SJSA1 (cell line): Measurements from ENCODE around the gene ATP6V0E1. TPM values are rescaled to one million over a fixed set of nuclear protein-coding genes. Genes with fewer than 3 reads are reported as not detected.
"Not testable (repeated sequence)": the region's sequence is repeated elsewhere in the genome, so short reads cannot be mapped to it uniquely, and the experiment has no call there.

Source experiments
- DNase-seq, 2 experiments: peaks; one replicate each; pipeline ENCODE4 v3.0.0-alpha.2; 2015 to 2020; ENCODE audit warnings: low spot score in 2 of 2, low read depth in 1 of 2
- H3K27ac ChIP-seq: fragments of 250-450 bp; sonication (Bioruptor Pico); 2 replicates; pipeline ENCODE4 v1.5.1; 2020; ENCODE audit warnings: mild to moderate bottlenecking, moderate library complexity
- H3K27me3 ChIP-seq: fragments of 250-450 bp; sonication (Bioruptor Pico); replicated peaks from 2 replicates; pipeline ENCODE4 v1.5.1; 2020; ENCODE audit warnings: mild to moderate bottlenecking, moderate library complexity
- H3K36me3 ChIP-seq: fragments of 250-450 bp; sonication (Bioruptor Pico); 2 replicates; pipeline ENCODE4 v1.5.1; 2020; ENCODE audit warnings: mild to moderate bottlenecking
- H3K4me1 ChIP-seq: fragments of 250-450 bp; sonication (Bioruptor Pico); replicated peaks from 2 replicates; pipeline ENCODE4 v1.6.1; 2021; ENCODE audit warnings: mild to moderate bottlenecking
- H3K4me3 ChIP-seq: fragments of 250-450 bp; sonication (Bioruptor Pico); 2 replicates; pipeline ENCODE4 v1.5.1; 2020; ENCODE audit warnings: mild to moderate bottlenecking
- H3K9me3 ChIP-seq: fragments of 250-450 bp; sonication (Bioruptor Pico); replicated peaks from 2 replicates; pipeline ENCODE4 v1.5.1; 2020; ENCODE audit warnings: mild to moderate bottlenecking
- total RNA-seq: library from RNA; depleted of rRNA; stranded (reverse); fragments of >200 nt; shearing (Covaris generic); gene quantifications from 2 replicates; pipeline ENCODE4 v1.2.3, GENCODE V29; 2014

The ATP6V0E1 gene
- total RNA-seq, 1 experiment from 2014 or later: 286 TPM

DNA sequence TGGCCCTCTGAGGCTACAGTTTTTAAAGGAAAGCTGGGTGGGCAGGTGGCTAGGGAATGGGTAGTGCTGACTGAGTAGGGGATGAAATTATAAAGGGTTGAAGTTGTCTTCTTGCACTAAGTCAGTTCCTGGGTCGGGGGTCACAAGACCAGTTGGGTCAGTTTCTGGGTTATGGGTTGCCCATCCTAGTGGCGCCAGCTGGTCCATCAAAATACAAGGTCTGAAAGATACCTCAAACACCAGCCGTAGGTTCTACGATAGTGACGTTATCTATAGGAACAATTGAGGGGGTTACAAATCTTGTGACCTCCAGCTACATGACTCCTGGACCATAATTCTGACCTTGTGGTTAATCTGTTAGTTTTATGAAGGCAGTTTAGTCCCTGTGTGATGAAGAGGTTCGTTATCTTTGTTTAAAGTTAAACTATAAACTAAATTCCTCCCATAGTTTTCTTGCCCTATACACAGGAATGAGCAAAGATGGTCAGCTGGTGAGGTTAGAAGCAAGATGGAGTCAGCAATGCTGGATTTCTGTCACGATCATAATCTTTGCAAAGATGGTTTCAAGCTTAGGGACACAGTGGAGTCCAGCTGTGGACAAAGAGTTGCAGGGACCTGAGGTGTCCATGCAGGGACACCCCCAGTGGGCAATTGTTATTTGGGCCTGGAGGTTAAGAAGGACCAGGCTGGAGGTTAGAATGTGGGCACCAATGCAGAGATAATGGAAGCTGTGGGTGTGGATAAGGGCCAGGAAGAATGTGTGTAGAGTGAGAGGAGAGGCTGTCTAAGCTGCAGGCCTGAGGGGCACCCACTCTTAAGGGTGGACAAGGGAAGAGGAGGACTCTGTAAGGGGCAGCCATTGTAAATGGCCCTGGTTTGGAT, 58.6 kb downstream of the ATP6V0E1 start:
- peaks cover 7% of the 10 kb centered on the region; the same call in 1 of the 2 replicates for H3K36me3 ChIP-seq
- H3K27ac ChIP-seq: no peak overlapping the region
- H3K4me1 ChIP-seq: peaks cover 15% of the 10 kb centered on the region
- no peak overlapping the region for H3K4me3 ChIP-seq
- peak in 1 of 2 experiments; percentile 46 for DNase-seq
- no peaks in the 10 kb centered on the region for H3K27me3 ChIP-seq
- 0 out of 2 replicates have a peak, but pooled peaks cover 3% of the 10 kb centered on the region for H3K9me3 ChIP-seq

DNA sequence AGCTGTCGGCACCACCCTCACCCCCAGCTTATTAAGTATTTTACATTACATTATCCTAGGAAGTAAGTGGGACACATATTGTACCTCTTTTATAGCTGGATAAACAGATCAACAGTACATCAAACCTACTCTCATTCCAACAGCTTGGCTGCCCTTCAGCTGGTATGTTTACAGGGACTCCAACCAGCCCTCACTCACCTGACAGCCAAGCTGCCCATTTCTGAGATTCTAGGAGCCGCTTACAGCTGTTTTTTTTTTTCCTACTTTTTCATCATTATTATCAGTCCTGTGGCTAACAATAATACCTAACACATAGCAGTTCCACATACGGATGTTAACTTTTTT, 59.2 kb downstream of the ATP6V0E1 start:
- H3K36me3 ChIP-seq: peaks cover 2% of the 10 kb centered on the region; the same call in 1 of the 2 replicates
- no peak overlapping the region for H3K4me3 ChIP-seq
- no peak overlapping the region for H3K27ac ChIP-seq
- peaks cover 14% of the 10 kb centered on the region for H3K4me1 ChIP-seq
- no peaks in the 10 kb centered on the region for H3K27me3 ChIP-seq
- H3K9me3 ChIP-seq: 0 out of 2 replicates have a peak, but pooled peaks cover 3% of the 10 kb centered on the region
- no peak for DNase-seq

DNA sequence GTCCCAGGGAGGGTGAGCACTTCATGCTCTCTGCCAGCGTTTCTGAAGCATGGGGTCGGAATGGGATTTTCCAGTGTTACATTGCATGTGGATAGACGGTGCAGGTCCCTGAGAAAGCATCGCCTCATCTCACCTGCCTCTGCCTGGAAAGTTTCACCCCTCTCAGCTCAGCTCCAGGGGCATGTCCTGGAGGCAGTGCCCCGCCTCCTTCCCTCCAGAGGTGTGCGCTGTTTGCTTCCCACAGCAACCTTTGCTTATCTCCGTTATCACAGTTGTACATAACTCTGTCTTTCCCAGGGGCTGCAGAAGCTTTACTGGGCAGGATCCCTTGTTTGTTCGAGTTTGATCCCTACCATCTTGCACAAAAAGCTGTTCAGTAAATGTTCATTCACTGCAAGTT, 61.9 kb downstream of the ATP6V0E1 start:
- Histone ChIP-seq H3K27ac (no peak overlapping the region), H3K4me1 (peaks cover 15% of the 10 kb centered on the region), H3K4me3 (no peak overlapping the region), H3K36me3 (no peaks in the 10 kb centered on the region), H3K9me3 (no peaks in the 10 kb centered on the region), H3K27me3 (no peaks in the 10 kb centered on the region)
- DNase-seq: no peak

DNA sequence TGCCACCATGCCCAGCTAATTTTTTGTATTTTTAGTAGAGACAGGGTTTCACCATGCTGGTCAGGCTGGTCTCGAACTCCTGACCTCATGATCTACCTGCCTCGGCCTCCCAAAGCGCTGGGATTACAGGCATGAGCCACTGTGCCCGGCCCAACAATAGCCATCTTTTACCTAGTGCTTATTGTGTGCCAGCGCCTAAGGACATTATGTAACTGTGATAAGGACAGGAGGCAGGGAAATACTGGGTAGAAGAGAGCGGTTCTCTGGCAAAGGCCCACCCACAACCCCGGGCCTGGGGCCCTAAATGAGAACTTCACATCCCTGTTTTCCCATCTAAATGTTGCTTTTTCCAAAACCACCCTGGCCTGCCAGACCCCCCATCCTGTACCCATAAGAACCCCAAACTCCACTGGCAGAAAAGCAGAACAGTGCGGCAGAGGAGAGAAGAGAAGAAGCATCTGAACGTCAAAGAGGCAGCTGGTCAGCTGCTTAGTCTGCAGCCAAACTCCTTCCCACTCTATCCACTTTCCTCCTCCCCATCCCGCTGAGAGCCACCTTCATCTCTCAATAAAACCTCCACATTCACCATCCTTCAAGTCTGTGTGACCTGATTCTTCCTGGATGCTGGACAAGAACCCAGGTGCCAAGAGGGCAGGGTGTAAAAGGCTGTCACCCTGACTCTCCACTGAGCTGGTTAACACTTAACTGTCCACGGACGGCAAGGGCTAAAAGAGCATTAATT, 63.7 kb downstream of the ATP6V0E1 start:
- peaks cover 23% of the 10 kb centered on the region for H3K4me1 ChIP-seq
- not testable (repeated sequence) for H3K36me3 ChIP-seq, DNase-seq, H3K27me3 ChIP-seq, H3K4me3 ChIP-seq, H3K27ac ChIP-seq, H3K9me3 ChIP-seq

DNA sequence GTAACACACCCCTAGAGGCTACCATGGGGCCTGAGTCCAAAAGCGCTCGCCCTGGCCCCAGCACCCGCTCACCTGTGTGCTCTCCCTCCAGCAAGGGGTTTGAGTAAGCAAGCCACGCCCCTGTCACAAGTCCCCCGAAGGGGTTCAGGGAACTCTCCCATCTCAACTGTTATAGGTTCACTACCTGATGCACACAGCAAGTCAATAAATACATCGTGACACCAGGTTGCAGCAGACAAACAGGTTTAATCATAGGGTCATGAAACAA, 64.2 kb downstream of the ATP6V0E1 start:
- Histone ChIP-seq H3K27ac (no peak overlapping the region), H3K9me3 (no peaks in the 10 kb centered on the region), H3K4me3 (no peak overlapping the region), H3K27me3 (no peaks in the 10 kb centered on the region), H3K36me3 (no peaks in the 10 kb centered on the region), H3K4me1 (peaks cover 24% of the 10 kb centered on the region)
- no peak for DNase-seq

DNA sequence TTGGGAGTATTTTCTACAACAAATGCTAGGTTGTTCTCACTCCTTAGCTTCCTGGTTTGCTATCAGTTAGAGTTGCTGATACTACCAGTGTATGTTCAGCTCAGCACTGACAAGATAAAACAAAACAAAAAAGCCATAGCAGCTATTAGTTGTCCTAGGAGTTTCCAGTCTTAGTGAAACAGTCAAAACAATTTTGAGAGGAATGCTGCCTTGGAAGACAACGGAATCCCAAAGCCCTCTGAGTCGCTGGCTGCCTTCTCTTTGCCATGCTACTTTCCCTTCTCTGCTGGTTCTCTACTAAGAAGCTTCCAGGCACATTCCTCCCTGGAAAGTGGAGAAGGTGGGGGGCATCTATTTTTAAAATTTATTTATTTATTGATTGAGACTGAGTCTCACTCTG, 67.2 kb downstream of the ATP6V0E1 start:
- no peaks in the 10 kb centered on the region for H3K9me3 ChIP-seq

DNA sequence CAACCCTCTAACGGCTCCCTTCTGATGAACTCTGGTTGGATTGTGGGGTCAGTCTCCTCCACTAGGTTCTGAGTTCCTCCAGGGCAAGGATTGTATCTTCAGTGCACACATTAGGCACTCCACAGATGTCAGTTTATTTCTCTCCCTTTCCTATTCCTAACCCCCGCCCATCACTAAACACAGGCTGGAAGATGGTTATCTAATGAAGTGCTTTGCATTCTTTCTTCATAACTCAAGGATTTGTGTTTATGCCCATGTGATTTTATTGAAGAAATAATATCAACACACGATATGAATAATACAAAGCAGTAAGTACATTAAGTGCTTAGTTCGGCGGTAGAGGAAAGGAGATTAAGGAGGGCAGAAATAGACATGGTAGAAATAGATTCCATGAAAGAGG, 68.2 kb downstream of the ATP6V0E1 start:
- Histone ChIP-seq H3K36me3 (peaks cover 3% of the 10 kb centered on the region; the same call in 1 of the 2 replicates), H3K27me3 (no peaks in the 10 kb centered on the region)

More for the DNA sequence above, 67.2 kb downstream of the ATP6V0E1 start:
- Histone ChIP-seq H3K4me1 (peaks cover 41% of the 10 kb centered on the region), H3K36me3 (no peaks in the 10 kb centered on the region), H3K27ac (no peak overlapping the region), H3K4me3 (no peak overlapping the region), H3K27me3 (no peaks in the 10 kb centered on the region)
- peak in 1 of 2 experiments; percentile 24 for DNase-seq

DNA sequence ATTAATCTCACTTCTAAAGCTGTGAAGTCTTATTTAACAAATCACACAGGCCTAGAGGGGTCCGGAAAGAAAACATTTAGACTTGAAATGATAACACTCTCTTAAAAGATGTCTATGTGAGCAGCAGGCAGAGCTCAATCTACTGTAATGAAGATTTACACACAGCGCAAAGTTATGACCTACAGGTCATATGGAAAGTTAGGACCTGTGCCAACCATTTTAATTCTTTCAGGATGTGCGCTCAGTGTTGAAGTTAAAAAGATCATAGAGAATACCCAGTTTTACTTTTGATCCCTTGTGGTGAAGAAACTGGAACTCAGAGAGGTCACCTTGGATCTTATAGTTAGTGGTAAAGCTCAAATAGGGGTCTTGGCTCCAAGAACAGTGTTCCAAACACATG, 69.5 kb downstream of the ATP6V0E1 start:
- Histone ChIP-seq H3K27me3 (no peaks in the 10 kb centered on the region), H3K4me1 (peaks cover 44% of the 10 kb centered on the region), H3K27ac (no peak overlapping the region), H3K36me3 (peaks cover 3% of the 10 kb centered on the region; the same call in 1 of the 2 replicates), H3K9me3 (no peaks in the 10 kb centered on the region), H3K4me3 (no peak overlapping the region)
- DNase-seq: no peak

More for the DNA sequence above, 68.2 kb downstream of the ATP6V0E1 start:
- Histone ChIP-seq H3K4me3 (no peak overlapping the region), H3K4me1 (peaks cover 41% of the 10 kb centered on the region), H3K9me3 (no peaks in the 10 kb centered on the region), H3K27ac (no peak overlapping the region)
- DNase-seq: peak in 1 of 2 experiments; percentile 50

DNA sequence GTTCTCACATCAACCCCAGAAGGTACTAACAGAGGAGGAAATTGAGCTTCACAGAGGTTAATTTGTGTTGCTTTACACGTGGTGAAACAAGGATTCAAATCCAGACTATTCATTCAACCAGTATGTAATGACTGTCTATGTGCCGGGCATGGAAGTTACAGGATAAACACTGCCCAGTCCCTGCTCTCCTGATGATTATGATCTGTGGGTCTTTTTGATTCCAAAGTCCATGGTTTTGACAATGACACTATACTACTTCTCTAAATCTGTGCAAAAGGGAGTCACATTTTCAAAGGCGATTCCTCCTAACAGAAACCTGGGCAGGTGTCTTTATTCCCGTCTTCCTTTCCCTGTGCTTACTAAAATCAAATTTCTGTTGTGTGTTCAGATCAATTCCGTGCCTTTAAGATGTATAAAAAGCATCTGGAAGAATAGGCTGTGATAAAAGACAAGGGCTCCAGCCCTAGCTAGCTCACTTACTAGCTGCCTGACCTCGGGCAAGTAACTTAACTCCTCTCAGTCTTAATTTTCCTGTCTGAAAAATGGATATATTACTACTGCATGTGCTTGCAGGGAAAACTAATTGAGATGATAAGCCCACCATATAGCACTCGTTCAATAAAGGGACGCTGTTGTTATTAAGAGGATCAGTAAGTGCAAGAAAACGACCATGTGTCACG, 71.6 kb downstream of the ATP6V0E1 start:
- H3K27me3 ChIP-seq: no peaks in the 10 kb centered on the region
- DNase-seq: no peak
- no peaks in the 10 kb centered on the region for H3K9me3 ChIP-seq
- no peak overlapping the region for H3K27ac ChIP-seq
- H3K4me3 ChIP-seq: peak overlapping the region; percentile 75
- H3K36me3 ChIP-seq: peaks cover 3% of the 10 kb centered on the region; the same call in 1 of the 2 replicates
- peaks cover 46% of the 10 kb centered on the region for H3K4me1 ChIP-seq

DNA sequence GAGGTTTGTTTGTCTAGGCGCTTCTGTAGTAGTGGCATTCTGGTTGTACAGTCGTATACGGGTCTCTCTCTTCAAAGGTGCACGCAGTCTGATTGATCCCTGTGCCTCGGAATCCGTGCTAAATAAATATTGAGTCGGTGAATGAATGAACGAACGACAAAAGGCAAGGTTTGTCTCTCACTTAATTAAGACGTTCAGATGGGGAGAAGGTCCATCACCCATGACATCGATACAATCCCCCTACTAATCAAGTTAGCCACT, 72.1 kb downstream of the ATP6V0E1 start:
- Histone ChIP-seq H3K4me3 (peak overlapping the region; percentile 75), H3K27ac (no peak overlapping the region), H3K9me3 (no peaks in the 10 kb centered on the region), H3K4me1 (peaks cover 43% of the 10 kb centered on the region), H3K27me3 (no peaks in the 10 kb centered on the region), H3K36me3 (peaks cover 3% of the 10 kb centered on the region; the same call in 1 of the 2 replicates)
- no peak for DNase-seq

DNA sequence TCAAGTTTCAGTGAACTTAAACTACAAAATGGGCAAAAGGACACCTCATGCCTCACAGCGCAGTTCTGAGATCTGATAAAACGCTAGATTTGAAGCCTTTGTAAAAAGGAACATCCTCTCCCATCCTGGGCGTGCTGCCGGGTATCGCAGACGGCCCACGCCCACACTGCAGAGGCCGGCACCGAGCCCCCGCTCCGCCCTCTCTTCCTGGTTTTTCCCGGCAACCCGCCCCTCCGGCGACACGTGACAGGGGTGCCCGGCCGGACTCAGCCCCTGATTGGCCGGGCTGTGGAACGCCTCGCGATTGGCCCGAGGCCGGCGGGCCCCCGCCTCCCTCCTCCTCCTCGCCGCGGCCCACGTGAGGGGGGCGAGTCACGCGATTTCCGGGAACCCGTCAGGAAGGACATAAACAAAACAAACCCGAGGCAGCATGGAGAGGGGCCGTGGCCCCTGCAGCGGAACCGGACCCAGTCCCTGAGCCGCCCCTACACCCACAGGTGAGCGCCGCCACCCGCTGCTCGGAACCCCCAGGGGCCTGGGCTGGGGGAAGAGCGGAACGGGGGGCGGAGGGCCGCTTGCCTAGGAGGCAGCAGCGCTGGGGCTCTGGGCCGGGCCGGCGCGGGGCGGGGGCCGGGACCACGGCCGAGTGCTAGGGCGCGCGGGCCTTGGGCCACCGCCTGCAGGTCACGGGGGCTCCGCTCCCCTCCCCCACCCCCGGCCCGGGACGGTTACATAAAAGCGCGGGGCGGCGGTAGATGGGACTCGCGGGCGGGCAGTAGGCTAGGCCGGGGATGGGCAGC, 72.6 kb downstream of the ATP6V0E1 start, which contains the start of gene CREBRF:
Gene CREBRF (plus strand): TSS at position 370 of the 800 bp plus-strand sequence. CDS start 24,424 bp downstream, outside the sequence.
- Histone ChIP-seq H3K4me1 (peaks cover 38% of the 10 kb centered on the region), H3K27ac (peak within 1 kb of the TSS; percentile 83), H3K4me3 (peak within 1 kb of the TSS; percentile 75), H3K27me3 (no peaks in the 10 kb centered on the region), H3K9me3 (no peaks in the 10 kb centered on the region), H3K36me3 (peaks cover 3% of the 10 kb centered on the region; the same call in 1 of the 2 replicates)
- peak; percentile 99 for DNase-seq

DNA sequence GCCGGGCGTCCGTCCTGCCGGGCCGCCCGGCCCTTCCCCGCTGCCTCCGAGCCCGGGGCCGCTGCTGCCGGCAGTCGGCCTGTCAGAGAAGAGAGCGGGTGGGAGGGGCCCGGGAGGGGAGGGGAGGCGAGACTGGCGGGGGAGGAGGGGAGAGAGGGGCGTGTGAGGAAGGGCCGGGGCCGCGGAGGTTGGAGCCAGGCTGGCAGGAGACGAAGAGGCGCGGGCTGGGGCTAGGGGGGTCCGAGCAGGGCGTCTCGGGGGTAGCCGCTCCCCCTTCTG, 73.2 kb downstream of the ATP6V0E1 start:
- no peak for DNase-seq
- peak overlapping the region; percentile 75 for H3K4me3 ChIP-seq
- H3K27ac ChIP-seq: peak overlapping the region; percentile 83
- peaks cover 32% of the 10 kb centered on the region for H3K4me1 ChIP-seq
- H3K36me3 ChIP-seq: peaks cover 3% of the 10 kb centered on the region; the same call in 1 of the 2 replicates
- no peaks in the 10 kb centered on the region for H3K9me3 ChIP-seq
- no peaks in the 10 kb centered on the region for H3K27me3 ChIP-seq
